Activated CD4-positive, alpha-beta T cell treated with anti-CD3 and anti-CD28 coated beads, Interleukin-2, amount 50 U/mL, for 16 hours (primary cell): Measurements from ENCODE around the gene SURF1.
"Not testable (repeated sequence)": the region's sequence is repeated elsewhere in the genome, so short reads cannot be mapped to it uniquely, and the experiment has no call there.

ENCODE experiments used
- DNase-seq: peaks from one replicate; pipeline ENCODE4 v3.0.0-alpha.2; 2020

Gene SURF1

DNA sequence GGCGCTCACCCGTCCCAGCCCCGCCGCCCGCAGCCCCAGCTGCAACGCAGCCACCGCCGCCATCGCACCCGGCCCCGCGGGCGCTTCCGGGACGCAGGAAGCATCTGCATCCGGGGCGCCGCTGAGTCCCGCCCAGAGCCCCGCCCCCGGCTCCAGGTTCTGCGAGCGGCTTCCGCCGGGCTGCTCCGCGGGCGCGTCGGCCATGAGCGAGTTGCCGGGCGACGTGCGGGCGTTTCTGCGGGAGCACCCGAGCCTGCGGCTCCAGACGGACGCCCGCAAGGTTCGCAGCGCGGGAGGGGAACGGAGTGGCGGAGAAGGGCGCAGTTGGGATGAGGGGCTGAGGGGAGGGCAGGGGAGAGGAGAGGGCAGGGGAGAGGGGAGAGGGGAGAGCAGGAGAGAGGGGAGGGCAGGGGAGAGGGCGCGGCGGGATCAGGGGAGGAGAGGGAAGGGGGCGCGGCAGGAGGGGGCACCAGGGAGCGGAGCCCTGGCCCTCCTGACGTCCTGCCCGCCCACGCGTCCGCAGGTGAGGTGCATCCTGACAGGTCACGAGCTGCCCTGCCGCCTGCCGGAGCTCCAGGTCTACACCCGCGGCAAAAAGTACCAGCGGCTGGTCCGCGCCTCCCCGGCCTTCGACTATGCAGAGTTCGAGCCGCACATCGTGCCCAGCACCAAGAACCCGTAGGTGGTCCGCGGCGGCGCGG is at the start of gene SURF1, which contains the start of gene SURF2:
TSS of gene SURF1 (minus strand) at position 97 of the 701 bp plus-strand sequence. CDS start at position 63, 34 bp downstream.
TSS of gene SURF2 (plus strand) at position 160 of the 701 bp plus-strand sequence. CDS start at position 203, 43 bp downstream.
- peak; percentile 91 for DNase-seq

- no peak for DNase-seq
Observed at GRCh38 chr9:133405508-133406438, 49.5 kb upstream of the SURF1 start.

GRCh38 chr9:133404454-133405002 is 48.2 kb upstream of the SURF1 start:
- DNase-seq = no peak

- peak; percentile 52 for DNase-seq
Observed at GRCh38 chr9:133403766-133404453, 47.6 kb upstream of the SURF1 start.

DNA sequence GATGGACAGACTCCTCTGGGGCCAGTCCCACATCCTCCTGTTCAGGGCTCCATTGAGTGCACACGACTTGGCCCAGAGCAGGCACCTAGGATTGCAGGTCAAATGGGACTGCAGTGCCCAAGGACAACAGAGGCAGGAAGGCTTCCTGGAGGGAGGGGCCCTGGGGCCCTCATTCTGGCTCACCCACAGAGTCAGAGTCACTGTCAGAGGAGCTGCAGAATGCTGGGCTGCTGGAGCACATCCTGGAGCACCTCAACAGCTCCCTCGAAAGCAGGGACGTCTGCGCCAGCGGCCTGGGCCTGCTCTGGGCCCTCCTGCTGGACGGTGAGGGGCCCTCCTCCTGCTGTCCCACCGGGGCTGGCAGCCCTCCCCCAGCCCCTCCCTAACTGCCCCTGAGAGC is 46.4 kb upstream of the SURF1 start:
- no peak for DNase-seq

DNA sequence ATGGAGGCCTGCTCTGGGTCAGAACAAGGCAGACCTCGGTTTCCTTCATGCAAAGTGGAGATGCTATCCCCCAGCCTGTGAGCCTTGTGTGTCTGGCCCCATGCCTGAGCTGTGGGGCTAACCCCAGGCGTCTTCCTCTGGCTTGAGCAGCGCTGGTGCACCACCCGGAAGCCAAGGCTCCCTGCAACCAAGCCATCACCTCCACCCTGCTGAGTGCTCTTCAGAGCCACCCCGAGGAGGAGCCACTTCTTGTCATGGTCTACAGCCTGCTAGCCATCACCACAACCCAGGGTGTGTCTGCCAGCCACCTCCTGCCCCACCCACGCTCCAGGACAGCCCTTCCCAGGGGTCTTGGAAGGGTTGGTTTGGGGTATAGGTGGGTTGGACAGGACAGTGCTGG is 45.3 kb upstream of the SURF1 start:
- no peak for DNase-seq

DNA sequence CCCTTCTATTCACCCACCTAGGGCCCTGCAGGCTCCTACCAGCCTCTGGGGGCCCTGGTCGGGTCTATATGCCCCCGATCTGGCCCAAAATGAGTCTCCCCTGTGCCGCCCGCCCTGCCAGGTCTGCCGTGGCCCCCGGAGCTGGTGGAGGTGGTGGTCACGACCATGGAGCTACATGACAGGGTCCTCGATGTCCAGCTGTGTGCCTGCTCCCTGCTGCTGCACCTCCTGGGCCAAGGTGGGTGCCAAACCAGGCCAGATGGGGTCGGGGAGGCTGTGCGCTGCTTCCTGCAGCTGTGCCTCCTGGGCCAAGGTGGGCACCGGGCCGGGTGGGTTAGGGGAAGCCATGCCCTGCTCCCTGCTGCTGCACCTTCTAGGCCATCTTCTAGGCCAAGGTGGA is 44.0 kb upstream of the SURF1 start:
- DNase-seq = no peak

DNA sequence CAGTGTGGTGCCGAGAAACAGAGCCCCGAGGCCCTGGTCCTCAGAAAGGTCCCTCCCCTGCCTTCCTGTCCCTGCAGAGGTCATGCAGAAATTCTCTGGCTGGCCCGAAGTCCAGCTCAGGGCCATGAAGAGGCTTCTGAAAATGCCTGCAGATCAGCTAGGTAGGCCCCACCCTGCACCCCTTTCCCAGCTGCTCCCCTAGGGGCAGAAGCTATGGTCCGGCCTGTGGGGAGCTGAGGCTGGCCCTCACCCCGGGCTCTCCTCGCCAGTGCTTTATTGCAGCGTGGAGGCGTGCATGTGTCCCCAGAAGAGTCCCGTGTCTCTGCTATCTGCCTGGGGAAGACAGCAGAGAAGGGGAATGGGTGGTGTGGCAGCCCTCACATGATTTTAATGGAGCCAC is 41.6 kb upstream of the SURF1 start:
- DNase-seq = no peak

DNA sequence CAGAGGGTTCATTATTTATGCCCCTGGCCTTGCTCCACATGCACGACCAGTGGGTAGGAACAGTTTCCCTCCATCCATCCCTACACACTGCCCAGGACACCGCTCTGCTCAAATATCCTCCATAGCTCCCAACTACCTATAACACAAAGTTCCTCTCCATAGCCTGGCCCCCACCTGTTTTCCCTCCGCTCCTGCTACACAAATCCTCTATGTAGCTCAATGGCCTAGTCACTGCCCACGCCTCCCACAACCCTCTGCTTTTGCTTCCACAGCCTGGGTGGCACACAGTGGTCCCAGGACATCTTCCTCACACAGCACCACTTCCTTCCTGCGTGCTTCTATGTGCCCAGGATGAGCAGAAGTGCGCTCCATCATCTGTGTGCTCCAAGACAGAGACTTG is 41.1 kb upstream of the SURF1 start:
- no peak for DNase-seq

- DNase-seq = no peak
Observed at GRCh38 chr9:133396952-133397351, 40.7 kb upstream of the SURF1 start.

DNA sequence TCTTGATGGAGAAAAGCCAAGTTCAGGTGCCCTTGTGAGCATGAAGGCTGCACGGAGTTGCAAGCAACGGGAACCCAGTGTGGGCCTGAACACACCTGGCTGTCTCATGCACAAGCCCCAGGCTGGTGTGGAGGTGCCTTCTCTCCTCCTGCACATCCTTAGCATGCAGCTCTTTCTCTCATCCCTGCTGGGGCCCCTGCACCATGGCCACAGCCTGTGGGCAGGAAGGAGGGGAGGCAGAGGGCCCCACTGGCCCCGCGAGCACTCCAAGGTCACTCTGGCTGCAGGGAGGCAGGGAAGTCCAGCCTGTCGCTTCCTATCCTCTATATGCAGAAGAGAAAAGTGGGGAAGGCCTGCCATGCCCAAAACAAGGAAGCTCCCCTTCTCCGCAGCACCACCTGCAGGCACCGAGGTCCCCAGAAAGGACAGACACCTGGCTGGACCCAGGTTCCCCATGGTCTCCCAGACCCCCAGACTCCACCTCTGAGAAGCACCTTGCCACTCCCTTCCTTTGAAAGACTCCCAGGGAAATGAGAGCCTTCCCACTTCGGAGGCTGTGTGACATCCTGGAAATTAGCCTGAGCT is 38.5 kb upstream of the SURF1 start:
- no peak for DNase-seq

GRCh38 chr9:133393399-133393798 is 37.1 kb upstream of the SURF1 start:
- no peak for DNase-seq

GRCh38 chr9:133392308-133392707 is 36.0 kb upstream of the SURF1 start:
- DNase-seq = not testable (repeated sequence)

DNA sequence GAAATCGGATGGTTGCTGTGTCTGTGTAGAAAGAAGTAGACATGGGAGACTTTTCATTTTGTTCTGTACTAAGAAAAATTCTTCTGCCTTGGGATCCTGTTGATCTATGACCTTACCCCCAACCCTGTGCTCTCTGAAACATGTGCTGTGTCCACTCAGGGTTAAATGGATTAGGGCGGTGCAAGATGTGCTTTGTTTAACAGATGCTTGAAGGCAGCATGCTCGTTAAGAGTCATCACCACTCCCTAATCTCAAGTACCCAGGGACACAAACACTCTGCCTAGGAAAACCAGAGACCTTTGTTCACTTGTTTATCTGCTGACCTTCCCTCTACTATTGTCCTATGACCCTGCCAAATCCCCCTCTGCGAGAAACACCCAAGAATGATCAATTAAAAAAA is 35.2 kb upstream of the SURF1 start:
- DNase-seq = not testable (repeated sequence)

DNA sequence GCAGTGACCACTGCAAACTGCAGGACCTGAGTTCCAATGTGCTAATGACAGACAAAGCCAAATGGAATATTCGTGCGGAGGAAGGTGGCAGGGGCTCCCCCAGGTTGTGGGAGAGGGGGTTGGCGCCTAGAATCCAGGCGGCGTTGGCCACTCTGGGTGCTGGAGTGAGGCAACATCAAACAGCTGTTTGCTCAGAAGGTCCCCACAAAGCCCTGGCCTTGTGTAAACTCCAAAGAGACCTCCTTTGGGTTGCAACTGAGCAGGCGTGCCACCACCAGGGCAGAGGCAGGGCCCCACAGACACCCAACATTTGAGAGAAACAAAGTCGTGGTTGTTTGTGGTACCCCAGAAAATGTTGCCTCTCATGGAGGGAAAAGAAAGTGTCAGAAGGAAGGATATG is 34.4 kb upstream of the SURF1 start:
- DNase-seq = no peak

DNA sequence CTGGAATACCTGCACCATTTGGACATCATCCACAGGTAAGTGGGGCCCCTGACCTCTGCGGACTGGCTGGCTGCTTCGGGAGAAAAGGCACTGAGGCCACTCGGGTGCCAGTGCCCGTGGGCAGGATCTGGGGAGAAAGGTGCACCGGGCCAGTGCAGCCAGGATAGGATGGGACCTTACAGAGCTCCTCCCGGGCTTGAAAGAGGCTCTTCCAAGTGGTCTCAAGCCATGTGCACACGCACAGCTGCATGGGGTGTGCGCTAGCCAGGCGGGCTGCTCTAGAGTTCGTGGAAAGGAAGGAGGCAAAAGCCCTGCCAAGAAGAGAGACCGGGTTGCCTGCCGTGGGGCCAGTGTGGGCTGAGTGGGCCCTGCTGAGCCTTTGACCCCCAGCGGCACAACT is 33.3 kb upstream of the SURF1 start:
- DNase-seq = no peak

GRCh38 chr9:133389025-133389557 is 32.8 kb upstream of the SURF1 start:
- DNase-seq = no peak

DNA sequence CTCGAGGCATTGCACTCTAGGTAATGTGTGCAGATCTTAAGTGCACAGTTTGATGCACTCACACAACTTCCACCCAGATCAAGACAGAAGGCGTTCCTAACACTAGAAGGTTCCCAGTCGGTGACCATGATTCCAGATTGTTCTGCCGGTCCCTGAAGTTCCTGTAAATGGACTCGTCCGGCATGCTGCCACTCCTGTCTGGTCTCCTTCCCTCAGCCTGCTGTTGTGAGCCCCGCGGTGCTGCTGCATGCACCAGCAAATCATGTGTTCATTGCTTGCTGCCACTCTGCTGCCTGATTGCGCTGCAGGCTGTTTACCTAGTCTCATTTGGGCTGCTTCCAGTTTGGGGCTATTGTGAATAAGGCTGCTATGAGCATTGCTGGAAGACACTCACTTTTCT is 31.4 kb upstream of the SURF1 start:
- DNase-seq = no peak

GRCh38 chr9:133386338-133386737 is 30.1 kb upstream of the SURF1 start:
- no peak for DNase-seq

DNA sequence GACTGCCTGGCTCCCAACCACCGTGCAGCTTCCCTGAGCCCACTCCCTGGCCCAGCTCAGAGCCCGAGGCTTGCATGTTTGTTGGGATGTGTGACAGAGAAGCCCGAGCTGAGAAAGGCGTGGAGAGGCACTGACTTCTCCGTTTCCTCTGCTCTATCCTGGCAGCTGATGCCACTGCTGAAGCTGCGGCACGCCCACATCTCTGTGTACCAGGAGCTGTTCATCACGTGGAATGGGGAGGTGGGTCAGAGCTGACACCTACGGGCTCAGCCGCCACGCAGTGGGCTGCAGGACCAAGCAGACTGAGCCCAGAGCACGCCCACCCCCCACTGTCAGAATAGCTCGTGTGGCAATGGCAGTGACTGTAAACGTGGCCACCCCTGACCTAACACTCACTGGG is 29.2 kb upstream of the SURF1 start:
- no peak for DNase-seq

GRCh38 chr9:133384736-133385321 is 28.5 kb upstream of the SURF1 start:
- no peak for DNase-seq

GRCh38 chr9:133383438-133383837 is 27.2 kb upstream of the SURF1 start:
- DNase-seq = no peak
